Measurements from ENCODE around the gene NCOR2. TPM values are rescaled to one million over a fixed set of nuclear protein-coding genes. Genes with fewer than 3 reads are reported as not detected.
"Not testable (repeated sequence)": the region's sequence is repeated elsewhere in the genome, so short reads cannot be mapped to it uniquely, and the experiment has no call there.

NCOR2 gene
- total RNA-seq, 2 donors from 2014 or later, result 72.8 to 87.8 TPM

GRCh38 chr12:124592050-124592449 lies 24.6 kb upstream of the NCOR2 start:
- Mint-ChIP-seq H3K9me3 (peaks cover 6% of the 10 kb centered on the region), H3K4me3 (no peak overlapping the region), H3K36me3 (ENCODE audit: low read depth) (no peaks in the 10 kb centered on the region), H3K4me1 (peaks cover 9% of the 10 kb centered on the region), H3K27me3 (peaks cover 9% of the 10 kb centered on the region), H3K27ac (no peak overlapping the region)
- no peak for ATAC-seq (replicated peaks)

GRCh38 chr12:124590447-124590846 lies 23.0 kb upstream of the NCOR2 start:
- peaks cover 4% of the 10 kb centered on the region for H3K27me3 Mint-ChIP-seq
- peaks cover 6% of the 10 kb centered on the region for H3K9me3 Mint-ChIP-seq
- H3K4me3 Mint-ChIP-seq, result no peak overlapping the region
- H3K36me3 Mint-ChIP-seq (ENCODE audit: low read depth), result no peaks in the 10 kb centered on the region
- peaks cover 9% of the 10 kb centered on the region for H3K4me1 Mint-ChIP-seq
- no peak for ATAC-seq (replicated peaks)
- no peak overlapping the region for H3K27ac Mint-ChIP-seq

GRCh38 chr12:124588751-124589267 lies 21.4 kb upstream of the NCOR2 start:
- Mint-ChIP-seq H3K27ac (no peak overlapping the region), H3K4me1 (peaks cover 9% of the 10 kb centered on the region), H3K4me3 (no peak overlapping the region), H3K27me3 (peaks cover 4% of the 10 kb centered on the region), H3K36me3 (ENCODE audit: low read depth) (no peaks in the 10 kb centered on the region), H3K9me3 (peaks cover 6% of the 10 kb centered on the region)
- peak; percentile 94 for ATAC-seq (replicated peaks)

GRCh38 chr12:124588018-124588634 lies 20.7 kb upstream of the NCOR2 start:
- Mint-ChIP-seq H3K27ac (no peak overlapping the region), H3K27me3 (peaks cover 4% of the 10 kb centered on the region), H3K4me3 (no peak overlapping the region), H3K36me3 (ENCODE audit: low read depth) (no peaks in the 10 kb centered on the region), H3K9me3 (peaks cover 6% of the 10 kb centered on the region), H3K4me1 (peaks cover 9% of the 10 kb centered on the region)
- no peak for ATAC-seq (replicated peaks)

GRCh38 chr12:124586756-124587155 lies 19.3 kb upstream of the NCOR2 start:
- H3K27me3 Mint-ChIP-seq, result peaks cover 4% of the 10 kb centered on the region
- peaks cover 6% of the 10 kb centered on the region for H3K9me3 Mint-ChIP-seq
- no peak for ATAC-seq (replicated peaks)
- H3K4me3 Mint-ChIP-seq, result no peak overlapping the region
- no peak overlapping the region for H3K27ac Mint-ChIP-seq
- peaks cover 9% of the 10 kb centered on the region for H3K4me1 Mint-ChIP-seq
- H3K36me3 Mint-ChIP-seq (ENCODE audit: low read depth), result no peaks in the 10 kb centered on the region

GRCh38 chr12:124584494-124584893 lies 17.1 kb upstream of the NCOR2 start:
- not testable (repeated sequence) for H3K27me3 Mint-ChIP-seq; ATAC-seq (replicated peaks); H3K27ac Mint-ChIP-seq; H3K9me3 Mint-ChIP-seq; H3K4me3 Mint-ChIP-seq; H3K4me1 Mint-ChIP-seq; H3K36me3 Mint-ChIP-seq (ENCODE audit: low read depth)

- Mint-ChIP-seq H3K4me1 (no peaks in the 10 kb centered on the region), H3K4me3 (no peak overlapping the region)
- no peak for ATAC-seq (replicated peaks)
Measured at GRCh38 chr12:124583854-124584253, 16.4 kb upstream of the NCOR2 start.

GRCh38 chr12:124582108-124582424 lies 14.7 kb upstream of the NCOR2 start:
- H3K9me3 Mint-ChIP-seq, result peaks cover 5% of the 10 kb centered on the region
- no peaks in the 10 kb centered on the region for H3K27me3 Mint-ChIP-seq
- H3K4me3 Mint-ChIP-seq, result no peak overlapping the region
- no peaks in the 10 kb centered on the region for H3K4me1 Mint-ChIP-seq
- no peak for ATAC-seq (replicated peaks)
- H3K27ac Mint-ChIP-seq, result no peak overlapping the region
- no peaks in the 10 kb centered on the region for H3K36me3 Mint-ChIP-seq (ENCODE audit: low read depth)

More at GRCh38 chr12:124583854-124584253, 16.4 kb upstream of the NCOR2 start:
- H3K27ac Mint-ChIP-seq, result no peak overlapping the region
- H3K36me3 Mint-ChIP-seq (ENCODE audit: low read depth), result no peaks in the 10 kb centered on the region
- H3K9me3 Mint-ChIP-seq, result peaks cover 5% of the 10 kb centered on the region
- no peaks in the 10 kb centered on the region for H3K27me3 Mint-ChIP-seq

GRCh38 chr12:124581307-124582107 lies 14.1 kb upstream of the NCOR2 start:
- Mint-ChIP-seq H3K4me3 (no peak overlapping the region), H3K4me1 (no peaks in the 10 kb centered on the region), H3K9me3 (peaks cover 5% of the 10 kb centered on the region), H3K27ac (no peak overlapping the region), H3K27me3 (no peaks in the 10 kb centered on the region), H3K36me3 (ENCODE audit: low read depth) (no peaks in the 10 kb centered on the region)
- ATAC-seq (replicated peaks), result no peak

- Mint-ChIP-seq H3K27ac (no peak overlapping the region), H3K36me3 (ENCODE audit: low read depth) (no peaks in the 10 kb centered on the region), H3K4me3 (no peak overlapping the region), H3K9me3 (peaks cover 5% of the 10 kb centered on the region), H3K27me3 (no peaks in the 10 kb centered on the region), H3K4me1 (no peaks in the 10 kb centered on the region)
- no peak for ATAC-seq (replicated peaks)
Measured at GRCh38 chr12:124579921-124580517, 12.6 kb upstream of the NCOR2 start.

GRCh38 chr12:124578854-124579253 lies 11.4 kb upstream of the NCOR2 start:
- H3K36me3 Mint-ChIP-seq (ENCODE audit: low read depth), result no peaks in the 10 kb centered on the region
- no peaks in the 10 kb centered on the region for H3K27me3 Mint-ChIP-seq
- no peaks in the 10 kb centered on the region for H3K4me1 Mint-ChIP-seq
- no peak overlapping the region for H3K4me3 Mint-ChIP-seq
- no peak for ATAC-seq (replicated peaks)
- H3K27ac Mint-ChIP-seq, result no peak overlapping the region
- peaks cover 5% of the 10 kb centered on the region for H3K9me3 Mint-ChIP-seq

GRCh38 chr12:124578445-124578844 lies 11.0 kb upstream of the NCOR2 start:
- Mint-ChIP-seq H3K36me3 (ENCODE audit: low read depth) (no peaks in the 10 kb centered on the region), H3K27ac (no peak overlapping the region), H3K4me3 (no peak overlapping the region), H3K9me3 (peaks cover 5% of the 10 kb centered on the region), H3K27me3 (no peaks in the 10 kb centered on the region), H3K4me1 (no peaks in the 10 kb centered on the region)
- no peak for ATAC-seq (replicated peaks)

- peaks cover 5% of the 10 kb centered on the region for H3K9me3 Mint-ChIP-seq
- H3K27ac Mint-ChIP-seq, result no peak overlapping the region
- H3K4me1 Mint-ChIP-seq, result no peaks in the 10 kb centered on the region
- H3K36me3 Mint-ChIP-seq (ENCODE audit: low read depth), result no peaks in the 10 kb centered on the region
- no peaks in the 10 kb centered on the region for H3K27me3 Mint-ChIP-seq
- no peak for ATAC-seq (replicated peaks)
- H3K4me3 Mint-ChIP-seq, result no peak overlapping the region
Measured at GRCh38 chr12:124577986-124578385, 10.6 kb upstream of the NCOR2 start.

- Mint-ChIP-seq H3K9me3 (peaks cover 5% of the 10 kb centered on the region), H3K27me3 (no peaks in the 10 kb centered on the region), H3K4me1 (no peaks in the 10 kb centered on the region), H3K27ac (no peak overlapping the region), H3K36me3 (ENCODE audit: low read depth) (no peaks in the 10 kb centered on the region), H3K4me3 (no peak overlapping the region)
- ATAC-seq (replicated peaks), result no peak
Measured at GRCh38 chr12:124577374-124577773, 10.0 kb upstream of the NCOR2 start.

Measured in activated T-helper 17 cell treated with anti-CD3 and anti-CD28 coated beads, Interleukin-2, amount 50 U/mL, for 72 hours (primary cell).